Inflammatory macrophage (primary cell): ENCODE data around the gene ARMH4.

Source experiments
- DNase-seq, 2 donors: peaks; one replicate each; pipeline ENCODE4 v3.0.0-alpha.2; 2020 to 2022

Gene ARMH4

GRCh38 chr14:58098507-58098906 is 53.5 kb downstream of the ARMH4 start:
- DNase-seq: no peak

GRCh38 chr14:58096731-58097130 is 55.3 kb downstream of the ARMH4 start:
- no peak for DNase-seq

- no peak for DNase-seq
Measured at GRCh38 chr14:58091883-58092630, 60.0 kb downstream of the ARMH4 start.

- no peak for DNase-seq
Measured at GRCh38 chr14:58089612-58090011, 62.4 kb downstream of the ARMH4 start.

- DNase-seq: no peak
Measured at GRCh38 chr14:58088961-58089360, 63.1 kb downstream of the ARMH4 start.

GRCh38 chr14:58085877-58086276 is 66.1 kb downstream of the ARMH4 start:
- DNase-seq: no peak

- DNase-seq: peak; percentile 43 to 50
Measured at GRCh38 chr14:58082491-58083098, 69.4 kb downstream of the ARMH4 start.

- no peak for DNase-seq
Measured at GRCh38 chr14:58082011-58082410, 70.0 kb downstream of the ARMH4 start.

- DNase-seq: no peak
Measured at GRCh38 chr14:58078471-58078870, 73.5 kb downstream of the ARMH4 start.

- DNase-seq: no peak
Measured at GRCh38 chr14:58078068-58078467, 73.9 kb downstream of the ARMH4 start.

- DNase-seq: no peak
Measured at GRCh38 chr14:58077621-58078020, 74.4 kb downstream of the ARMH4 start.

- no peak for DNase-seq
Measured at GRCh38 chr14:58073516-58073915, 78.5 kb downstream of the ARMH4 start.

GRCh38 chr14:58072288-58073071 is 79.5 kb downstream of the ARMH4 start:
- peak; percentile 59 to 63 for DNase-seq

- DNase-seq: no peak
Measured at GRCh38 chr14:58071341-58071740, 80.7 kb downstream of the ARMH4 start.

- no peak for DNase-seq
Measured at GRCh38 chr14:58068306-58068705, 83.7 kb downstream of the ARMH4 start.

- DNase-seq: no peak
Measured at GRCh38 chr14:58066115-58066514, 85.9 kb downstream of the ARMH4 start.

GRCh38 chr14:58061581-58061980 is 90.4 kb downstream of the ARMH4 start:
- no peak for DNase-seq

- DNase-seq: no peak
Measured at GRCh38 chr14:58060898-58061297, 91.1 kb downstream of the ARMH4 start.

- no peak for DNase-seq
Measured at GRCh38 chr14:58060077-58060476, 91.9 kb downstream of the ARMH4 start.

GRCh38 chr14:58059126-58059525 is 92.9 kb downstream of the ARMH4 start:
- DNase-seq: no peak

GRCh38 chr14:58055497-58056010 is 96.5 kb downstream of the ARMH4 start:
- no peak for DNase-seq

- no peak for DNase-seq
Measured at GRCh38 chr14:58054100-58054499, 97.9 kb downstream of the ARMH4 start.

- DNase-seq: no peak
Measured at GRCh38 chr14:58048219-58048618, 103.8 kb downstream of the ARMH4 start.
